ENCODE data around the gene RNPEP. TPM values are rescaled to one million over a fixed set of nuclear protein-coding genes. Genes with fewer than 3 reads are reported as not detected.
"Not testable (repeated sequence)": the region's sequence is repeated elsewhere in the genome, so short reads cannot be mapped to it uniquely, and the experiment has no call there.

The RNPEP gene
- total and polyA plus RNA-seq, 7 donors = 23.9 to 86.5 (median 38.5) TPM

GRCh38 chr1:202015662-202015937, 33.2 kb downstream of the RNPEP start:
- H3K9me3 ChIP-seq = no peaks in the 10 kb centered on the region
- DNase-seq = no peak
- H3K4me1 ChIP-seq = no peaks in the 10 kb centered on the region
- peaks cover 0 to 20% (median 6%) of the 10 kb centered on the region in 3 donors for H3K27me3 ChIP-seq
- H3K4me3 ChIP-seq = no peak overlapping the region
- H3K36me3 ChIP-seq = no peaks in the 10 kb centered on the region
- TF ChIP-seq POLR2A (IDR thresholded peaks at IDR 0.05) (peak in 1 of 2 donors; percentile 18), EP300 (IDR thresholded peaks at IDR 0.05) (no peak), POLR2AphosphoS5 (IDR thresholded peaks at IDR 0.05) (peak in 1 of 4 donors; percentile 4)
- no peak overlapping the region for H3K27ac ChIP-seq
- 11 to 72% methylated on average over 3 of the region's 3 CpGs for WGBS, 2 donors
- intact Hi-C loops (cut with DNase I) = no loop called here

DNA sequence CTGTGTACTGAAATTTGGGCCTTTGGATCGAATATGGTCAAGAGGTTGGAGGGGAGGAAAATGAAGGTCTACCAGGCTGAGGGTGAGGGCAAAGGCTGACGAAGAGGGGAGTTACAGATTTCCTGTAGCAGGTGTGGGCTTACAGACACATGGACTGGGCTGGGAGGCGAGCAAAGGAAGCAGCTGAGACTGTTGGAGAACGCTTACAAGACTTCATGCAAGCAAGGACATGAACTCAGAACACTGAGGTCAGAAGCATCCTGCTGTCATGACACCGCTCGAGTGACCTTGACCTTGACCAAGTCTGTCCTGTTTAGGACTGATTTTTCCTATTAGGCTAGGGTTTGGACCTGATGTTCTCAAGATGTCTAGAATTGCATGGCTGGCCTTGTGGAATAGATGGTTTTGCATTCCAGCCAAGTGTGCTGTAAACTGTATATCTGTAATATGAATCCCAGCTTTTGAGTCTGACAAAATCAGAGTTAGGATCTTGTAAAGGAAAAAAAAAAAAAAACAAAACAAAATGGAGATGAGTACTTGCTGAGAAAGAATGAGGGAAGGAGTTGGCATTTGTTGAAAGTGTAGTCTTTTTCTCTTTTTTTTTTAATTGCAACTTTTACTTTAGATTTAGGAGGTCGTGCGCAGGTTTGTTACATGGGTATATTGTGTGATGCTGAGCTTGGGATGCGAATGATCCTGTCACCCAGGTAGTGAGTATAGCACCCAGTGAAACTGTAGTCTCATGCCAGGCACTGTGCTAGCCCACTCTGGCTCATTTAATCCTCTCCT, 33.8 kb downstream of the RNPEP start:
- 18 to 60% methylated on average over 9 of the region's 9 CpGs for WGBS, 2 donors
- Histone ChIP-seq H3K4me1 (no peaks in the 10 kb centered on the region), H3K36me3 (no peaks in the 10 kb centered on the region), H3K27me3 (peaks cover 0 to 20% (median 6%) of the 10 kb centered on the region in 3 donors), H3K9me3 (no peaks in the 10 kb centered on the region), H3K4me3 (no peak overlapping the region), H3K27ac (no peak overlapping the region)
- intact Hi-C loops (cut with DNase I) = no loop called here
- peak in 1 of 2 donors; percentile 9 for TF ChIP-seq POLR2A (IDR thresholded peaks at IDR 0.05)
- no peak for TF ChIP-seq CTCF (IDR thresholded peaks at IDR 0.05)
- TF ChIP-seq EP300 (IDR thresholded peaks at IDR 0.05) = no peak
- peak in 1 of 4 donors; percentile 7 for TF ChIP-seq POLR2AphosphoS5 (IDR thresholded peaks at IDR 0.05)
- DNase-seq = no peak

DNA sequence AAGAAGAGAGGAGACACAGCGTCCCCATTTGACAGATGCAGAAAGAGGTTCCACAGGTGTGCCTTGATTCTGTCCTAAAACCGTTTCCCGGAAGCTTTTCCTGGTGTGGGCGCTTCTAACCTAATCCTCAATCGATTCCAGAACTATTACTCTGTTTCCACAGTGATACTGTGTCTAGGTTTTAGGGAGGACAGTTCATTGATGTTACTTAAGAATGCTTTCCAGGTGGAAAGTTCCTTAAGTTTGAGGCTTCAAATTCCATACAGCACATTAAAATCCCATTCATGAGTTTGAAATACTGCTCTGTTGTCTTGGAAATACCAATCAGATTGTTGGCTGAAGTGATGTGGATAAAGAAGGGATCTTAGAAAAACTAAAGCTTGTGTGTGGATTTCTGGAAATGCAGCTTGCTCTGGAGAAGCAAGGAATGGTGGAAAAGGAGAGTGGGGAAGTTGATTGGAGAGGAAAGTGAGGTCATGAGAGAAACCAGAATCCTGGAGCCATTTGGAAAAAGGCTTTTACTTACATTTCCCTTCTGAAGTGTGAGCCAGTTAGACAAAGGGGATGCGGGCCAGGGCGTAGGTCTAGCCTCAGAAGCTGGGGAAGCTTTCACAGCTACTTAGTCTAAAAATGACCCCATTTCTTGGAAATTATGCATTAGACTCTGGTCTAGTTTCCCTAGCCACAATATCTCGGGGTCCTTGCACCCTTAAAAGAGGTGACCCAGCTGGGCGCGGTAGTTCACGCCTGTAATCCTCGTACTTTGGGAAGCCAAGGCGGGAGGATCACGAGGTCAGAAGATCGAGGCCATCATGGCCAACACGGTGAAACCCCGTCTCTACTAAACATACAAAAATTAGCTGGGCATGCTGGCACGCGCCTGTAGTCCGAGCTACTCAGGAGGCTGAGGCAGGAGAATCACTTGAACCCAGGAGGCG, 34.6 kb downstream of the RNPEP start:
- no peak for DNase-seq
- Histone ChIP-seq H3K4me1 (no peaks in the 10 kb centered on the region), H3K36me3 (no peaks in the 10 kb centered on the region), H3K27me3 (peaks cover 0 to 20% (median 6%) of the 10 kb centered on the region in 3 donors), H3K9me3 (no peaks in the 10 kb centered on the region), H3K4me3 (no peak overlapping the region), H3K27ac (no peak overlapping the region)
- WGBS, 2 donors = 16 to 72% methylated on average over 21 of the region's 21 CpGs
- peak in 1 of 2 donors; percentile 9 for TF ChIP-seq POLR2A (IDR thresholded peaks at IDR 0.05)
- TF ChIP-seq EP300 (IDR thresholded peaks at IDR 0.05) = no peak
- no peak for TF ChIP-seq CTCF (IDR thresholded peaks at IDR 0.05)
- TF ChIP-seq POLR2AphosphoS5 (IDR thresholded peaks at IDR 0.05) = no peak
- intact Hi-C loops (cut with DNase I) = no loop called here

DNA sequence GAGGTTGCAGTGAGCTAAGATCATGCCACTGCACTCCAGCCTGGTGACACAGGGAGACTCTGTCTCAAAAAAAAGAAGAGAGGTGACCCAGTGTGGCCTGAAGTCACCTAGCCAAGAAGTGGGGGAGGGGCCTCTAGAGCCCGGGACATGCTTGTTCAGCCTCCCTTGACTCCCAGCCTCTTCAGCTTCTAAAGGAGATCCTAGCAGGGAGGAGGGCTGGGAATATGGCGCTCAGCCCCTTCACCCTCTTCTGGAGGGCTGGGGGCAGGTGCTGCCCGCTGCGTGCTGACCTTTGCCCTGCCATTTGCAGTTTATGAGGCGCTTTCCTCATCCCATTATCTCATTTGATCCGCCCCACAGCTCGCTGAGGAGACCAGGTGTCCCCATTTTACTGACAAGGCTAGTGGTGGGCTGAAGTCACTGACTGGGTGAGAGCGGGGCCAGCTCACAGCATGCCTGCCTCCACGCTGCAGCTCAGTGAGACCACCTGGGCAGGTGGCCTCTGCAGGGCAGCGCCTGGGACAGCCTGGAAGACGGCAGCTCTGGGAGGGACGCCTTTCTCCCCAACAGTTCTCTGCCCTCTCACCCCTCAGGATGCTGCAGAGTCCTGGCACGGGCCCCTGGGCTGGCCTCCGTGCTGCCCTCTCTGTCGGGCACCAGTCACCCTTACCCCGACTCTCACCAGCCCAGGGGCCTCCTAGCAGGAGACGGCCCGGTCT, 35.5 kb downstream of the RNPEP start:
- H3K36me3 ChIP-seq = no peaks in the 10 kb centered on the region
- peaks cover 0 to 20% (median 6%) of the 10 kb centered on the region in 3 donors for H3K27me3 ChIP-seq
- peak in 1 of 2 donors; percentile 9 for TF ChIP-seq POLR2A (IDR thresholded peaks at IDR 0.05)
- no peak for TF ChIP-seq POLR2AphosphoS5 (IDR thresholded peaks at IDR 0.05)
- no peak for TF ChIP-seq EP300 (IDR thresholded peaks at IDR 0.05)
- no peaks in the 10 kb centered on the region for H3K9me3 ChIP-seq
- intact Hi-C loops (cut with DNase I) = no loop called here
- no peak overlapping the region for H3K27ac ChIP-seq
- no peak for DNase-seq
- 11 to 52% methylated on average over 18 of the region's 18 CpGs for WGBS, 2 donors
- no peak overlapping the region for H3K4me3 ChIP-seq
- no peaks in the 10 kb centered on the region for H3K4me1 ChIP-seq

DNA sequence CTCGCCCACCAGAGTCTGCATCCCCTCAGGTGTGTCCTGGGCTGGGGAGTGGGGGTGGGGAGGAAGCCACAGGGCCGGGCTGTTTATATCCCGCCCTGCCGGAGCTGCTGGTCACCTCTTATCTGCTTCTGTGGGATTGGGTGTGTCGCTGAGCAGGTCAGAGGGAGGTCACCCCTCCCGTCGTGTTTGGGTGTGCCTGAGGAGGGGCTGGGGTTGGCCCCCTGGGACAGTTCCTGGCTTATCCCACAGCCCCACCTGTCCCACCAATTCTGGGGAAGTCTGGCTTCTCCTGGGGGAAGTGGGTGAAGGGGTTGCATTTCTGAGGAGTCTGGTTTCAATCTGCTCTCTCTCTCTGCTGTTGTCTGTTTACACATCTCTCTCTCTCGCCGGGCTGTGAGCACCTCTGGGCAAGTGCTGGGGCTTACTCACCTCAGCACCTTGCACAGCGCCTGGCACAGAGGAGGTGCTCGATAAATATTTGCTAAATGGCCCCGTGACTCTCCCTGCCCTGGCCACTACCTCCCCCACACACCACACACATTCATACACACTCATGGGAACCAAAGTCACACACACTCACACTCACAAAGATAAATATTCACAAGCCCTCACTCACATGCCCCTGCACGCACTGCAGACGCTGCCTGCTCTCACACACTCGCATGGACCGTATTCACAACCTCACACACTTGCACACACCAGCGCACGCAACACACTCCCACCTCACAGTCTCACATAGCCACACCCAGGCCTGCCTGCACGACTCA, 36.2 kb downstream of the RNPEP start:
- intact Hi-C loops (cut with DNase I) = no loop called here
- peaks cover 0 to 20% (median 6%) of the 10 kb centered on the region in 3 donors for H3K27me3 ChIP-seq
- peak in 1 of 4 donors; percentile 6 for TF ChIP-seq POLR2AphosphoS5 (IDR thresholded peaks at IDR 0.05)
- no peak for TF ChIP-seq EP300 (IDR thresholded peaks at IDR 0.05)
- no peaks in the 10 kb centered on the region for H3K4me1 ChIP-seq
- H3K4me3 ChIP-seq = no peak overlapping the region
- no peak for DNase-seq
- no peak overlapping the region for H3K27ac ChIP-seq
- 10 to 47% methylated on average over 19 of the region's 19 CpGs for WGBS, 2 donors
- no peaks in the 10 kb centered on the region for H3K36me3 ChIP-seq
- H3K9me3 ChIP-seq = no peaks in the 10 kb centered on the region

DNA sequence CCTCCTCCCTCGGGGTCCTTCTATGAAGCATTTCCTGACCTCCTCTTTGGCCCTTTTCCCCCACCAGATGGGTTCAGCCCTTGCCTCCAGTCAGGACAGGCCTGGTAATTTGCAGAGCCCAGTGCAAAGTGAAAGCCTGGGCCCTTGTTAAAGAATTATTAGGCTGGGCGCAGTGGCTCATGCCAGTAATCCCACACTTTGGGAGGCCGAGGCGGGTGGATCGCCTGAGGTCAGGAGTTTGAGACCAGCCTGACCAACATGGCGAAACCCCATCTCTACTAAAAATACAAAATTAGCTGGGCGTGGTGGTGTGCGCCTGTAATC, 36.7 kb downstream of the RNPEP start:
- H3K4me1 ChIP-seq; H3K9me3 ChIP-seq; H3K4me3 ChIP-seq; H3K27ac ChIP-seq; intact Hi-C loops (cut with DNase I); DNase-seq; H3K36me3 ChIP-seq: not testable (repeated sequence)
- H3K27me3 ChIP-seq = peaks cover 0 to 20% (median 6%) of the 10 kb centered on the region in 3 donors
- 40 to 73% methylated on average over 8 of the region's 8 CpGs for WGBS, 2 donors

Data from sigmoid colon (tissue), 7 donors.